Uterus (tissue), 4 donors: ENCODE data around the gene CRIP1. TPM values are rescaled to one million over a fixed set of nuclear protein-coding genes. Genes with fewer than 3 reads are reported as not detected.

ENCODE experiments used
- DNase-seq, 2 donors: peaks; one replicate each; pipeline ENCODE4 v3.0.0-alpha.2; 2019 to 2020
- H3K27ac ChIP-seq, 2 donors: fragments of 200-600 bp; sonication (generic); 1 replicate in 1 of 2; 2 replicates in 1 of 2; pipeline ENCODE4 v1.5.1; 2016 to 2018
- H3K27me3 ChIP-seq, 2 donors: fragments of 200-600 bp; sonication (generic); one replicate each; pipeline ENCODE4 v1.5.1; 2018 to 2019; ENCODE audit warnings: control low read depth in 1 of 2
- H3K36me3 ChIP-seq, 2 donors: fragments of 200-600 bp; sonication (generic); one replicate each; pipeline ENCODE4 v1.5.1; 2019; ENCODE audit warnings: control low read depth in 1 of 2
- H3K4me1 ChIP-seq, 2 donors: fragments of 200-600 bp; sonication (generic); one replicate each; pipeline ENCODE4 v1.5.1; 2018 to 2019; ENCODE audit warnings: control low read depth in 1 of 2
- H3K4me3 ChIP-seq, 2 donors: fragments of 200-600 bp; sonication (generic); 1 replicate in 1 of 2; 2 replicates in 1 of 2; pipeline ENCODE4 v1.5.1; 2018 to 2019; ENCODE audit warnings: mild to moderate bottlenecking in 1 of 2
- H3K9me3 ChIP-seq, 2 donors: fragments of 200-600 bp; sonication (generic); one replicate each; pipeline ENCODE4 v1.5.1; 2019; ENCODE audit warnings: control low read depth in 1 of 2
- POLR2A ChIP-seq, 2 donors: fragments of 450-650 bp; IDR thresholded peaks; one replicate each; pipeline ENCODE4 v1.6.1; 2016; ENCODE audit warnings: antibody characterized with exemption in 2 of 2, mild to moderate bottlenecking in 1 of 2, moderate library complexity in 1 of 2
- intact Hi-C: fragments of 100-400 bp; cut with DNase I; formaldehyde crosslinking; loops from one replicate; pipeline ENCODE4 v1.15.1; 2023; ENCODE audit warnings: low total_unique reads
- total RNA-seq, 4 donors: library from RNA; depleted of rRNA in 3 of 4; stranded (reverse); fragments of >200 nt in 3 of 4; gene quantifications; one replicate each; pipeline versions ENCODE4 v1.1.0 to v1.2.4, GENCODE V29; 2014 to 2023
- TF ChIP-seq, protein P1 (sequence below), 4 experiments: fragments of 200-600 bp in 2 of 4; fragments of 450-650 bp in 2 of 4; sonication (generic) in 2 of 4; IDR thresholded peaks; one replicate each; pipeline ENCODE4 v1.5.1; 2016 to 2019; ENCODE audit warnings: antibody characterized with exemption in 4 of 4, mild to moderate bottlenecking in 2 of 4, moderate library complexity in 1 of 4
- donor health status: DM: yes; HTN: yes; CAD: no.

Gene CRIP1
- total RNA-seq, 4 donors from 2014 or later = 0.51 to 64.7 (median 34.4) TPM

DNA sequence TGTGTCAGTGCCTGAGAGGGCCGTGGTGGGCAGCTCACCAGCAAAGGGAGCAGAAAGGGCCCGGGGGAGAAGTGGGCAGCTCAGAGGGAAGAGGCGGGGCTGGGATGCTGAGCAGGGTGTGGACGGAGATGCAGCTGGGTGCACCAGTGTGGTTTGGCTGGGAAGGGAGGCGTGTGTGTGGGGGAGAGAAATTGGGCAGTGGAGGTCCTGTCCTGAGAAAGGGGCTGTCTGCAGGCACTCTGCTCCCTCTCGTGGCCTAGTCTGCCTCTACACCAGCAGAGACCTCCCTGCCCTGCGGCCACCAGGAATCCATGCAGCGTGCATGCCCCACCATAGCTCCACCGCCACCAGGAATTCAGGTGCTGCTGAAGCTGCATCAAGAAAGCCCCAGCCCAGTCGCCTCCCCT lies 46.1 kb downstream of the CRIP1 start:
- no peak for DNase-seq
- H3K27ac ChIP-seq = no peak overlapping the region
- no peak overlapping the region for H3K4me3 ChIP-seq
- no peaks in the 10 kb centered on the region for H3K27me3 ChIP-seq
- no peaks in the 10 kb centered on the region for H3K36me3 ChIP-seq
- TF ChIP-seq, protein P1, sequence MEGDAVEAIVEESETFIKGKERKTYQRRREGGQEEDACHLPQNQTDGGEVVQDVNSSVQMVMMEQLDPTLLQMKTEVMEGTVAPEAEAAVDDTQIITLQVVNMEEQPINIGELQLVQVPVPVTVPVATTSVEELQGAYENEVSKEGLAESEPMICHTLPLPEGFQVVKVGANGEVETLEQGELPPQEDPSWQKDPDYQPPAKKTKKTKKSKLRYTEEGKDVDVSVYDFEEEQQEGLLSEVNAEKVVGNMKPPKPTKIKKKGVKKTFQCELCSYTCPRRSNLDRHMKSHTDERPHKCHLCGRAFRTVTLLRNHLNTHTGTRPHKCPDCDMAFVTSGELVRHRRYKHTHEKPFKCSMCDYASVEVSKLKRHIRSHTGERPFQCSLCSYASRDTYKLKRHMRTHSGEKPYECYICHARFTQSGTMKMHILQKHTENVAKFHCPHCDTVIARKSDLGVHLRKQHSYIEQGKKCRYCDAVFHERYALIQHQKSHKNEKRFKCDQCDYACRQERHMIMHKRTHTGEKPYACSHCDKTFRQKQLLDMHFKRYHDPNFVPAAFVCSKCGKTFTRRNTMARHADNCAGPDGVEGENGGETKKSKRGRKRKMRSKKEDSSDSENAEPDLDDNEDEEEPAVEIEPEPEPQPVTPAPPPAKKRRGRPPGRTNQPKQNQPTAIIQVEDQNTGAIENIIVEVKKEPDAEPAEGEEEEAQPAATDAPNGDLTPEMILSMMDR (IDR thresholded peaks at IDR 0.05) = no peak
- no peak for TF ChIP-seq POLR2A (IDR thresholded peaks at IDR 0.05)
- intact Hi-C loops = no loop called here
- no peaks in the 10 kb centered on the region for H3K9me3 ChIP-seq
- H3K4me1 ChIP-seq = peaks cover 0 to 9% of the 10 kb centered on the region in 2 donors

DNA sequence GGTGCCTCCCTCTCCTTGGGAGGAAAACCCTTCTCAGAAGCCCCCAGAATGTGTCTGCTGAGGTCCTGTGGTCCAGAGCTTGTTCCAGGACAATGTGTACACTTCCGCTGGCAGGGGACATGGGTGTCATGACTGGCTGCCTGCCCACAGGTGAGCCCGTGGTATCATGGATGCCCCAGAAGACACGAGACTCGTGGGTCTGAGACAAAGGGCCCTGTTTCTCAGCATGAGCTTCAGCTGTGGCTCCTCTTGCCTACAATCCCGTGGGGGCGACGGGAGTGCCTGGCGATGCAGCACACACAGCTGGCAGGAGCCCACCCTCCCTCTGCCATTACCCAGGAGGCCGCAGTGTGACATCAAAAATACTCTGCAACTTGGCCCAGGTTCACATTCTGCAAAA lies 46.7 kb downstream of the CRIP1 start:
- Histone ChIP-seq H3K9me3 (no peaks in the 10 kb centered on the region), H3K4me1 (peaks cover 0 to 8% of the 10 kb centered on the region in 2 donors), H3K27ac (no peak overlapping the region), H3K36me3 (no peaks in the 10 kb centered on the region), H3K4me3 (no peak overlapping the region), H3K27me3 (no peaks in the 10 kb centered on the region)
- DNase-seq = no peak
- TF ChIP-seq POLR2A (IDR thresholded peaks at IDR 0.05) = no peak
- TF ChIP-seq, protein P1 (IDR thresholded peaks at IDR 0.05) = no peak
- intact Hi-C loops = no loop called here

DNA sequence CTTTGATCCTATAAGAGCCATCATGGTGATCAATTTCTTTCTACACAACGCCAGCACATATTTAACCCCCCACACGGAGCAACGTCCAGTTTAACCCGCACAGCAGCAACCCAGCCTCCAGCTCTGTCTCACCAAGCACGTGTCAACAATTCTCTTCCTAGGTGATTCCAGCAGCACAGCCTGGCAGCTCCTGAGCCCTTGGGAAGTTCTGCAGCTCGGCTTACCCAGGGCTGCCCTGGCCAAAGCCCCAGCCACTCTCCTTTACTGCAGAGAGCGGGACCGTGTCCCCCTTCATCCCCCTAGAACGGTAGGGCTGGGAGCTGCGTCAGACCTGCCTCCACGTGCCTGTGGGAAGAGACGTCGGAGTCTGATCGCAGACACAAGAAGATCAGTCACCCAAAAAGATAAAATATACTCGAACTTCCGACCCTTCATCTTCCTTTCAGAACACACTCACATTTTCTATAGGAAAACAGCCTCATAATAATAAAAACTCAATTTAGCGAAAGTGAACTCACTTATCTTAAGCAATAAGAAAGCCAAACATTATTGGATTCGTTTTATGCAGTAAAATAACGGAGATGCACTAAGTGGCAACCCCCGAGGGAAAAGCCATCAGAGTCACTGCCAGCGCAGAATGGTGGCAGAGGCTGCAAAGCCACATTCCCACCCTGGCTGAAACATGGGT lies 47.3 kb downstream of the CRIP1 start:
- peaks cover 0 to 7% of the 10 kb centered on the region in 2 donors for H3K4me1 ChIP-seq
- H3K27me3 ChIP-seq = no peaks in the 10 kb centered on the region
- H3K27ac ChIP-seq = no peak overlapping the region
- intact Hi-C loops = no loop called here
- TF ChIP-seq, protein P1 (IDR thresholded peaks at IDR 0.05) = no peak
- no peak for TF ChIP-seq POLR2A (IDR thresholded peaks at IDR 0.05)
- no peak overlapping the region for H3K4me3 ChIP-seq
- no peak for DNase-seq
- no peaks in the 10 kb centered on the region for H3K9me3 ChIP-seq
- H3K36me3 ChIP-seq = no peaks in the 10 kb centered on the region

DNA sequence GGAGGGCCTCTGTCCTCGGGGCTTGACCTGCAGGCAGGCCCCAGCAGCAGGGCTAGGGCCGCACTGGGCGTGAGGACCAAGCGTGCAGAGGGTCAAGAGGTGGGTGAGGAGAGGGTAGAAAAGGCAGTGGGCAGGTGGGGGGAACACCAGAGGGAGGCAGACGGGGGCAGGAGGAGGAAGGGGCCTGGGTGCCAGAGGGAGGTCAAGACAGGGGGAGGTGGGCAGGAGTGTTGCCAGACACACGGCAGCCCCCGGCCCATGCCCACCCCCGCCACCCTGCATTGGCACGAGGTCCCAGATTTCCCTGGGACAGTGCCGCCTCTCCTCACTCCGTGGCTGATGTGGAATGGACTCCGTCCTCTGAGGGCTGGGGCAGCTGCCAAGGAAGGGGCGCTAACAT lies 47.9 kb downstream of the CRIP1 start:
- no peak for DNase-seq
- Histone ChIP-seq H3K36me3 (no peaks in the 10 kb centered on the region), H3K27me3 (no peaks in the 10 kb centered on the region), H3K4me1 (peaks cover 0 to under 1% of the 10 kb centered on the region in 2 donors), H3K9me3 (no peaks in the 10 kb centered on the region), H3K27ac (no peak overlapping the region), H3K4me3 (no peak overlapping the region)
- intact Hi-C loops = no loop called here
- TF ChIP-seq, protein P1 (IDR thresholded peaks at IDR 0.05) = no peak
- no peak for TF ChIP-seq POLR2A (IDR thresholded peaks at IDR 0.05)

DNA sequence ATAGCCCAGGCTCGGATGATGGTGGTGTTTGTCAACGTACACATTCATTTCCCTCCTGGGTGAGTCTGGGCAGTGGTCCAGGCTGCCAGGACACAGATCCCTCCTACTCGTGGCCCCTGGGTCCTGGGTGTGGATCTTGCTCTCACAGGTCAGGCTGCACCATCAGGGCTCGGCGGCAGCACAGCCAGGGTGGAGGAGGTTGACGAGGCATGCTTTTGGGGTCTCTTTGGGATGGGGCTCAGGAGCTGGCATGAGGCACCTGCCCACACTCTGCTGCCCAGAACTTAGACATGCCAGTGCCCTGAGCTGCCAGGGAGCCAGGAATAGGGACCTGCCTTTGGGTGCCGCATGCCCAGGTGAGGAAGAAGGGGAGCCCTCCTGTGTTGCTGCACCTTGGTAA lies 49.4 kb downstream of the CRIP1 start:
- no peaks in the 10 kb centered on the region for H3K36me3 ChIP-seq
- H3K27me3 ChIP-seq = no peaks in the 10 kb centered on the region
- H3K4me1 ChIP-seq = no peaks in the 10 kb centered on the region
- intact Hi-C loops = no loop called here
- H3K4me3 ChIP-seq = no peak overlapping the region
- no peak overlapping the region for H3K27ac ChIP-seq
- TF ChIP-seq POLR2A (IDR thresholded peaks at IDR 0.05) = no peak
- TF ChIP-seq, protein P1 (IDR thresholded peaks at IDR 0.05) = no peak
- H3K9me3 ChIP-seq = no peaks in the 10 kb centered on the region
- no peak for DNase-seq
